ENCODE measurements around the gene UCP3. TPM values are rescaled to one million over a fixed set of nuclear protein-coding genes. Genes with fewer than 3 reads are reported as not detected.
A peak's percentile ranks its signal among the peaks of the same experiment; 100 is the strongest.

The UCP3 gene
- polyA plus RNA-seq, 1 donor (not counting 4 experiments of a cell fraction or from before 2014, with no cell fraction given) = 0.52 TPM

GRCh38 chr11:73983741-73984538, 24.9 kb downstream of the UCP3 start:
- Histone ChIP-seq H4K20me1 (ENCODE audit: control insufficient read depth, extremely low read depth, insufficient read depth, low read length) (no peaks in the 10 kb centered on the region), H2AFZ (ENCODE audit: control insufficient read depth, low read length) (no peak overlapping the region), H3K4me3 (ENCODE audit: control insufficient read depth in 2 of 3, extremely low read depth in 1 of 3, insufficient read depth in 2 of 3, low read depth in 1 of 3, low read length in 3 of 3) (no peak overlapping the region), H3K4me2 (ENCODE audit: control insufficient read depth, extremely low read depth, insufficient read depth, low read depth, low read length) (peak overlapping the region; percentile 94), H3K36me3 (ENCODE audit: control insufficient read depth in 2 of 2, extremely low read depth in 1 of 2, insufficient read depth in 2 of 2, low read length in 2 of 2) (no peaks in the 10 kb centered on the region), H3K9ac (ENCODE audit: control insufficient read depth, extremely low read depth, insufficient read depth, low read length) (no peak overlapping the region), H3K27ac (ENCODE audit: control insufficient read depth, insufficient read depth, low read length) (no peak overlapping the region), H3K27me3 (ENCODE audit: control insufficient read depth, extremely low read depth, insufficient read depth, low read length) (peaks cover 3% of the 10 kb centered on the region), H3K9me1 (ENCODE audit: control insufficient read depth, extremely low read depth, insufficient read depth, low read length) (no peaks in the 10 kb centered on the region), H3K79me2 (ENCODE audit: control insufficient read depth, insufficient read depth, low read length) (no peaks in the 10 kb centered on the region), H3K9me3 (ENCODE audit: control insufficient read depth, low read depth, low read length) (no peaks in the 10 kb centered on the region), H3K4me1 (ENCODE audit: control insufficient read depth, extremely low read depth, insufficient read depth, low read length) (peaks cover 9% of the 10 kb centered on the region)
- no peak for FAIRE-seq
- DNase-seq (ENCODE audit: low read depth, low spot score) = no peak
- dilution Hi-C loops (cut with MboI; ENCODE audit: extremely low pct_ligation_motif_present, low sequenced_read_pairs) = no loop called here
- TF ChIP-seq, protein P1, sequence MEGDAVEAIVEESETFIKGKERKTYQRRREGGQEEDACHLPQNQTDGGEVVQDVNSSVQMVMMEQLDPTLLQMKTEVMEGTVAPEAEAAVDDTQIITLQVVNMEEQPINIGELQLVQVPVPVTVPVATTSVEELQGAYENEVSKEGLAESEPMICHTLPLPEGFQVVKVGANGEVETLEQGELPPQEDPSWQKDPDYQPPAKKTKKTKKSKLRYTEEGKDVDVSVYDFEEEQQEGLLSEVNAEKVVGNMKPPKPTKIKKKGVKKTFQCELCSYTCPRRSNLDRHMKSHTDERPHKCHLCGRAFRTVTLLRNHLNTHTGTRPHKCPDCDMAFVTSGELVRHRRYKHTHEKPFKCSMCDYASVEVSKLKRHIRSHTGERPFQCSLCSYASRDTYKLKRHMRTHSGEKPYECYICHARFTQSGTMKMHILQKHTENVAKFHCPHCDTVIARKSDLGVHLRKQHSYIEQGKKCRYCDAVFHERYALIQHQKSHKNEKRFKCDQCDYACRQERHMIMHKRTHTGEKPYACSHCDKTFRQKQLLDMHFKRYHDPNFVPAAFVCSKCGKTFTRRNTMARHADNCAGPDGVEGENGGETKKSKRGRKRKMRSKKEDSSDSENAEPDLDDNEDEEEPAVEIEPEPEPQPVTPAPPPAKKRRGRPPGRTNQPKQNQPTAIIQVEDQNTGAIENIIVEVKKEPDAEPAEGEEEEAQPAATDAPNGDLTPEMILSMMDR (optimal IDR thresholded peaks at IDR 0.05 in 1 of 3, IDR thresholded peaks at IDR 0.05 in 1 of 3, conservative IDR thresholded peaks at IDR 0.05 in 1 of 3; ENCODE audit: extremely low read depth in 1 of 3, insufficient read depth in 2 of 3, low read length in 3 of 3) = no peak
- no peak for TF ChIP-seq EZH2 (IDR thresholded peaks at IDR 0.05; ENCODE audit: low read length)

GRCh38 chr11:73982990-73983740, 25.7 kb downstream of the UCP3 start:
- no peak overlapping the region for H3K27ac ChIP-seq (ENCODE audit: control insufficient read depth, insufficient read depth, low read length)
- peak overlapping the region; percentile 94 for H3K4me2 ChIP-seq (ENCODE audit: control insufficient read depth, extremely low read depth, insufficient read depth, low read depth, low read length)
- H3K79me2 ChIP-seq (ENCODE audit: control insufficient read depth, insufficient read depth, low read length) = no peaks in the 10 kb centered on the region
- dilution Hi-C loops (cut with MboI; ENCODE audit: extremely low pct_ligation_motif_present, low sequenced_read_pairs) = no loop called here
- no peak for FAIRE-seq
- H3K4me3 ChIP-seq (ENCODE audit: control insufficient read depth in 2 of 3, extremely low read depth in 1 of 3, insufficient read depth in 2 of 3, low read depth in 1 of 3, low read length in 3 of 3) = peak overlapping the region; percentile 48 to 83 (median 71)
- TF ChIP-seq, protein P1 (optimal IDR thresholded peaks at IDR 0.05 in 1 of 3, IDR thresholded peaks at IDR 0.05 in 1 of 3, conservative IDR thresholded peaks at IDR 0.05 in 1 of 3; ENCODE audit: extremely low read depth in 1 of 3, insufficient read depth in 2 of 3, low read length in 3 of 3) = no peak
- TF ChIP-seq EZH2 (IDR thresholded peaks at IDR 0.05; ENCODE audit: low read length) = no peak
- DNase-seq (ENCODE audit: low read depth, low spot score) = peak; percentile 33
- peaks cover 9% of the 10 kb centered on the region for H3K4me1 ChIP-seq (ENCODE audit: control insufficient read depth, extremely low read depth, insufficient read depth, low read length)
- no peaks in the 10 kb centered on the region for H3K9me3 ChIP-seq (ENCODE audit: control insufficient read depth, low read depth, low read length)
- H2AFZ ChIP-seq (ENCODE audit: control insufficient read depth, low read length) = peak overlapping the region; percentile 98
- no peaks in the 10 kb centered on the region for H3K9me1 ChIP-seq (ENCODE audit: control insufficient read depth, extremely low read depth, insufficient read depth, low read length)
- peak overlapping the region; percentile 28 for H3K9ac ChIP-seq (ENCODE audit: control insufficient read depth, extremely low read depth, insufficient read depth, low read length)
- no peaks in the 10 kb centered on the region for H4K20me1 ChIP-seq (ENCODE audit: control insufficient read depth, extremely low read depth, insufficient read depth, low read length)
- no peaks in the 10 kb centered on the region for H3K36me3 ChIP-seq (ENCODE audit: control insufficient read depth in 2 of 2, extremely low read depth in 1 of 2, insufficient read depth in 2 of 2, low read length in 2 of 2)
- peaks cover 3% of the 10 kb centered on the region for H3K27me3 ChIP-seq (ENCODE audit: control insufficient read depth, extremely low read depth, insufficient read depth, low read length)

Measured in keratinocyte (primary cell).